Keratinocyte (primary cell): ENCODE measurements around the gene MSL1. TPM values are rescaled to one million over a fixed set of nuclear protein-coding genes. Genes with fewer than 3 reads are reported as not detected.

Experiments
- DNase-seq: peaks from one replicate; pipeline ENCODE4 v3.0.0-alpha.2; 2011; ENCODE audit warnings: low read depth, missing footprints, low spot score
- FAIRE-seq: peaks from 2 replicates; lab custom pipeline; 2011; peaks lifted over from hg19 to GRCh38; lab: Jason Lieb, UNC
- H2AFZ ChIP-seq: 2 replicates; pipeline ENCODE4 v1.6.0; 2012; ENCODE audit warnings: low read length, control low read depth, inconsistent platforms; ENCODE audit not compliant: control insufficient read depth
- H3K27ac ChIP-seq: 2 replicates; pipeline ENCODE4 v1.5.1; 2011; ENCODE audit warnings: low read length; ENCODE audit not compliant: control insufficient read depth, insufficient read depth
- H3K27me3 ChIP-seq: 3 replicates; pipeline ENCODE4 v1.6.0; 2011; ENCODE audit warnings: low read length; ENCODE audit not compliant: control insufficient read depth, insufficient read depth; ENCODE audit errors: extremely low read depth
- H3K36me3 ChIP-seq, 2 experiments: 2 replicates in 1 of 2; 3 replicates in 1 of 2; pipeline ENCODE4 v1.5.1; 2011; ENCODE audit warnings: low read length in 2 of 2, mild to moderate bottlenecking in 1 of 2; ENCODE audit not compliant: control insufficient read depth in 2 of 2, insufficient read depth in 2 of 2; ENCODE audit errors: extremely low read depth in 1 of 2
- H3K4me1 ChIP-seq: 3 replicates; pipeline ENCODE4 v1.5.1; 2011; ENCODE audit warnings: low read length; ENCODE audit not compliant: control insufficient read depth, insufficient read depth; ENCODE audit errors: extremely low read depth
- H3K4me2 ChIP-seq: 3 replicates; pipeline ENCODE4 v1.6.0; 2011; ENCODE audit warnings: low read depth, low read length; ENCODE audit not compliant: control insufficient read depth, insufficient read depth; ENCODE audit errors: extremely low read depth
- H3K4me3 ChIP-seq, 3 experiments: fragments of 200-600 bp in 1 of 3; sonication (generic) in 1 of 3; 2 replicates in 2 of 3; 3 replicates in 1 of 3; pipeline ENCODE4 v1.5.1; 2011 to 2016; ENCODE audit warnings: low read length in 3 of 3, mild to moderate bottlenecking in 3 of 3, control low read depth in 2 of 3, inconsistent platforms in 1 of 3, low read depth in 1 of 3, mixed read lengths in 1 of 3, mixed run types in 1 of 3, moderate library complexity in 1 of 3; ENCODE audit not compliant: control insufficient read depth in 2 of 3, insufficient read depth in 2 of 3; ENCODE audit errors: extremely low read depth in 1 of 3
- H3K79me2 ChIP-seq: 2 replicates; pipeline ENCODE4 v1.6.0; 2012; ENCODE audit warnings: low read length; ENCODE audit not compliant: control insufficient read depth, insufficient read depth
- H3K9ac ChIP-seq: 3 replicates; pipeline ENCODE4 v1.6.0; 2011; ENCODE audit warnings: low read length; ENCODE audit not compliant: control insufficient read depth, insufficient read depth; ENCODE audit errors: extremely low read depth
- H3K9me1 ChIP-seq: 3 replicates; pipeline ENCODE4 v1.6.0; 2011; ENCODE audit warnings: low read length; ENCODE audit not compliant: control insufficient read depth, insufficient read depth; ENCODE audit errors: extremely low read depth
- H3K9me3 ChIP-seq: 2 replicates; pipeline ENCODE4 v1.5.1; 2012; ENCODE audit warnings: low read depth, low read length; ENCODE audit not compliant: control insufficient read depth
- H4K20me1 ChIP-seq: 3 replicates; pipeline ENCODE4 v1.6.0; 2011; ENCODE audit warnings: low read length; ENCODE audit not compliant: control insufficient read depth, insufficient read depth; ENCODE audit errors: extremely low read depth
- EZH2 ChIP-seq: IDR thresholded peaks from one replicate; pipeline ENCODE4 v1.6.1; 2012; ENCODE audit warnings: inconsistent platforms, mild to moderate bottlenecking, low read length, moderate library complexity
- dilution Hi-C: fragments of 300-500 bp; cut with MboI; formaldehyde crosslinking; loops from one replicate; pipeline ENCODE4 v1.7.0; 2020; ENCODE audit warnings: low sequenced_read_pairs; ENCODE audit not compliant: extremely low pct_ligation_motif_present
- polyA plus RNA-seq, 5 experiments: library from polyadenylated mRNA; depleted of rRNA in 3 of 5; stranded (reverse) in 3 of 5; stranded (forward) in 1 of 5; unstranded in 1 of 5; fragments of >200 nt; gene quantifications; 1 replicate in 1 of 5; 2 replicates in 3 of 5; 3 replicates in 1 of 5; pipeline versions ENCODE4 v1.2.1 to v1.2.3, GENCODE V29; 2011 to 2012; ENCODE audit warnings: missing spikeins in 2 of 5, low read depth in 1 of 5, low replicate concordance in 1 of 5
- TF ChIP-seq, protein P1 (sequence below), 3 experiments: IDR thresholded peaks in 1 of 3; conservative IDR thresholded peaks in 1 of 3; optimal IDR thresholded peaks in 1 of 3; 2 replicates in 2 of 3; 3 replicates in 1 of 3; pipeline versions ENCODE3 to v1.5.1; 2011; ENCODE audit warnings: low read length in 3 of 3, mild to moderate bottlenecking in 3 of 3, moderate library complexity in 2 of 3, control low read depth in 1 of 3, inconsistent platforms in 1 of 3; ENCODE audit not compliant: insufficient read depth in 2 of 3; ENCODE audit errors: extremely low read depth in 1 of 3

Gene MSL1
- polyA plus RNA-seq, 1 donor (not counting 4 experiments of a cell fraction or from before 2014, with no cell fraction given) = 66.8 TPM

DNA sequence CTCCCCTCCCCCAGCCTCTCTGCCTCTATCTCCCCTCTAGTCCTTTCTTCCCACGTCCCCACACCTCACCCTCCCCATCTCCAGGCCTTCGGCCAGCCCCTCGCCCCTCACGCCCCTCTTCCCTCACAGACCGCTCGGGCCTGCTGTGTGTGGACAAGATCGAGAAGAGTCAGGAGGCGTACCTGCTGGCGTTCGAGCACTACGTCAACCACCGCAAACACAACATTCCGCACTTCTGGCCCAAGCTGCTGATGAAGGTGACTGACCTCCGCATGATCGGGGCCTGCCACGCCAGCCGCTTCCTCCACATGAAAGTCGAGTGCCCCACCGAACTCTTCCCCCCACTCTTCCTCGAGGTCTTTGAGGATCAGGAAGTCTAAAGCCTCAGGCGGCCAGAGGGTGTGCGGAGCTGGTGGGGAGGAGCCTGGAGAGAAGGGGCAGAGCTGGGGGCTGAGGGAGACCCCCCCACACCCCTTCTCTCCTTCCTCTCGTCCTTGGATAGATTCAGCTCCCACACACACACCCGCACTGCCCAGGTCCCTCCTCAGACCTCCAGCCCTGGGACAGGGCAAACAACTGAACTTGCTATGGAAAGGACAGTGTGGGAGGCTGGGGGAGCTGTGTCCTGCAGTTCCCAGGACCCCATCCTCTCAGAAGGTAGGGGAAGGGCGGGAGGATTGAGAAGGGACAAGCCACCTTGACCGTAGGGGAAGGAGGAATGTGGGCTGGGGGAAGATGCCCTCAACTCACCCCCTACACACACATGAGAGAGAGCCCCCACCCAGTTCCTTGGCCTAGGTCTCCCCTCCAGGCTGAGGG is 32.5 kb upstream of the MSL1 start:
- H3K9me1 ChIP-seq = no peaks in the 10 kb centered on the region
- H4K20me1 ChIP-seq = no peaks in the 10 kb centered on the region
- DNase-seq = no peak
- no peaks in the 10 kb centered on the region for H3K9me3 ChIP-seq
- peaks cover 11% of the 10 kb centered on the region for H3K4me1 ChIP-seq
- no peaks in the 10 kb centered on the region for H3K27me3 ChIP-seq
- dilution Hi-C loops = no loop called here
- no peak overlapping the region for H3K9ac ChIP-seq
- H3K79me2 ChIP-seq = no peaks in the 10 kb centered on the region
- TF ChIP-seq, protein P1, sequence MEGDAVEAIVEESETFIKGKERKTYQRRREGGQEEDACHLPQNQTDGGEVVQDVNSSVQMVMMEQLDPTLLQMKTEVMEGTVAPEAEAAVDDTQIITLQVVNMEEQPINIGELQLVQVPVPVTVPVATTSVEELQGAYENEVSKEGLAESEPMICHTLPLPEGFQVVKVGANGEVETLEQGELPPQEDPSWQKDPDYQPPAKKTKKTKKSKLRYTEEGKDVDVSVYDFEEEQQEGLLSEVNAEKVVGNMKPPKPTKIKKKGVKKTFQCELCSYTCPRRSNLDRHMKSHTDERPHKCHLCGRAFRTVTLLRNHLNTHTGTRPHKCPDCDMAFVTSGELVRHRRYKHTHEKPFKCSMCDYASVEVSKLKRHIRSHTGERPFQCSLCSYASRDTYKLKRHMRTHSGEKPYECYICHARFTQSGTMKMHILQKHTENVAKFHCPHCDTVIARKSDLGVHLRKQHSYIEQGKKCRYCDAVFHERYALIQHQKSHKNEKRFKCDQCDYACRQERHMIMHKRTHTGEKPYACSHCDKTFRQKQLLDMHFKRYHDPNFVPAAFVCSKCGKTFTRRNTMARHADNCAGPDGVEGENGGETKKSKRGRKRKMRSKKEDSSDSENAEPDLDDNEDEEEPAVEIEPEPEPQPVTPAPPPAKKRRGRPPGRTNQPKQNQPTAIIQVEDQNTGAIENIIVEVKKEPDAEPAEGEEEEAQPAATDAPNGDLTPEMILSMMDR (optimal IDR thresholded peaks at IDR 0.05 in 1 of 3, IDR thresholded peaks at IDR 0.05 in 1 of 3, conservative IDR thresholded peaks at IDR 0.05 in 1 of 3; ENCODE audit: extremely low read depth in 1 of 3, insufficient read depth in 2 of 3, low read length in 3 of 3) = no peak
- no peak for TF ChIP-seq EZH2
- H3K4me2 ChIP-seq = no peak overlapping the region
- no peak overlapping the region for H2AFZ ChIP-seq
- H3K27ac ChIP-seq = no peak overlapping the region
- peaks cover 14 to 18% of the 10 kb centered on the region in 2 experiments for H3K36me3 ChIP-seq
- FAIRE-seq = no peak
- H3K4me3 ChIP-seq = no peak overlapping the region

GRCh38 chr17:40090237-40091119 is 31.3 kb upstream of the MSL1 start:
- DNase-seq (no peak), FAIRE-seq (no peak)
- Histone ChIP-seq H3K9ac (no peak overlapping the region), H3K27ac (no peak overlapping the region), H3K4me2 (no peak overlapping the region), H3K4me3 (no peak overlapping the region), H2AFZ (no peak overlapping the region), H3K79me2 (no peaks in the 10 kb centered on the region), H4K20me1 (no peaks in the 10 kb centered on the region), H3K9me1 (no peaks in the 10 kb centered on the region), H3K4me1 (peaks cover 12% of the 10 kb centered on the region), H3K36me3 (peaks cover 17 to 29% of the 10 kb centered on the region in 2 experiments), H3K27me3 (no peaks in the 10 kb centered on the region), H3K9me3 (no peaks in the 10 kb centered on the region)
- TF ChIP-seq, protein P1 (optimal IDR thresholded peaks at IDR 0.05 in 1 of 3, IDR thresholded peaks at IDR 0.05 in 1 of 3, conservative IDR thresholded peaks at IDR 0.05 in 1 of 3; ENCODE audit: extremely low read depth in 1 of 3, insufficient read depth in 2 of 3, low read length in 3 of 3) = no peak
- TF ChIP-seq EZH2 = no peak
- dilution Hi-C loops = no loop called here
